Skeletal muscle cell (primary cell): ENCODE results near the gene PET100.
"Not testable (repeated sequence)": the region's sequence is repeated elsewhere in the genome, so short reads cannot be mapped to it uniquely, and the experiment has no call there.

Experiments used
- DNase-seq: peaks from one replicate; pipeline ENCODE4 v3.0.0-alpha.2; 2010; ENCODE audit warnings: low read depth
- H3K4me3 ChIP-seq: 2 replicates; pipeline ENCODE4 v1.5.1; 2011; ENCODE audit warnings: low read depth, mild to moderate bottlenecking, control low read depth, low read length, moderate library complexity

The PET100 gene

DNA sequence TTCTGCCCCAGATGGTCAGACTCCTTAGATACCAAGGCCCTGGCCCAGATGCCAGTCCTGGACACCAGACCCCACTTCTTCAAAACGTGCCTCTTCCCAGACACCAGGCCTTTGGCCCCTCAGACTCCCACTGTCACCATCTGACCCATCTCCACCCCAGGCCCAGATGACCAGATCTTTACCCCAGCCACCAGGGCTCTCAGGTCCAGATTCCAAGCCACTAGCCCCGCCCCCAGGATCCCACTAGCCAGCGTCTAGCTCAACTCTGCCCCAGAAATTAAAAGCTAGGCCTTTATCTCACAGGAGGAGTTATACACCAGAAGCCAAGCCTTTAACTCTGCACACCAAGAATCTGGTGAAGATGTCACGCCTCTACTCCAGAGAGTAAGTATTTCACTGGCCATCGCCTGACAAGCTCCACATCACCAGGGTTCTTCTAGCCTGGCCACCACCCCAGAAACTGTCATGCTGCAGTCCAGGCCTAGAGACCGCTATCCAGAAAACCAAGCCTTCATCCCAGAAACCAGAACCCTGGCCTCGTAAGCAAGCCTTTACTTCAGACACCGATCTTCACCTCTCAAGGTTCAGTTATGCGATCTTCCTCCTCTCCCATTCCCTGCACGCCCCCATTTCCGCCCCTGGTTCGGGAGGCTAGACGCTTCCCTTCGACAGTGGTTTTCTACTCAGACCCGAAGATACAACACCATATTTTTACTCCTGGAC lies 843 bp upstream of the PET100 start:
- DNase-seq: no peak
- H3K4me3 ChIP-seq: peak overlapping the region; percentile 77

GRCh38 chr19:7631577-7631976 lies 2.0 kb downstream of the PET100 start:
- no peak for DNase-seq
- H3K4me3 ChIP-seq: no peak overlapping the region

- no peak for DNase-seq
- no peak overlapping the region for H3K4me3 ChIP-seq
These were observed 3.0 kb downstream of the PET100 start for GRCh38 chr19:7632340-7633203.

- no peak within 1 kb of the TSS for H3K4me3 ChIP-seq
- DNase-seq: no peak
These were observed 4.1 kb downstream of the PET100 start, which contains the start of gene PCP2 for GRCh38 chr19:7633698-7634097. Gene PCP2, minus strand, starts transcription at chr19:7633719. Its CDS starts 262 bp downstream, at chr19:7633457.

GRCh38 chr19:7635670-7636069 lies 6.1 kb downstream of the PET100 start:
- DNase-seq: no peak
- no peak overlapping the region for H3K4me3 ChIP-seq

- H3K4me3 ChIP-seq: no peak overlapping the region
- no peak for DNase-seq
These were observed 6.7 kb downstream of the PET100 start for GRCh38 chr19:7636317-7636690.

DNA sequence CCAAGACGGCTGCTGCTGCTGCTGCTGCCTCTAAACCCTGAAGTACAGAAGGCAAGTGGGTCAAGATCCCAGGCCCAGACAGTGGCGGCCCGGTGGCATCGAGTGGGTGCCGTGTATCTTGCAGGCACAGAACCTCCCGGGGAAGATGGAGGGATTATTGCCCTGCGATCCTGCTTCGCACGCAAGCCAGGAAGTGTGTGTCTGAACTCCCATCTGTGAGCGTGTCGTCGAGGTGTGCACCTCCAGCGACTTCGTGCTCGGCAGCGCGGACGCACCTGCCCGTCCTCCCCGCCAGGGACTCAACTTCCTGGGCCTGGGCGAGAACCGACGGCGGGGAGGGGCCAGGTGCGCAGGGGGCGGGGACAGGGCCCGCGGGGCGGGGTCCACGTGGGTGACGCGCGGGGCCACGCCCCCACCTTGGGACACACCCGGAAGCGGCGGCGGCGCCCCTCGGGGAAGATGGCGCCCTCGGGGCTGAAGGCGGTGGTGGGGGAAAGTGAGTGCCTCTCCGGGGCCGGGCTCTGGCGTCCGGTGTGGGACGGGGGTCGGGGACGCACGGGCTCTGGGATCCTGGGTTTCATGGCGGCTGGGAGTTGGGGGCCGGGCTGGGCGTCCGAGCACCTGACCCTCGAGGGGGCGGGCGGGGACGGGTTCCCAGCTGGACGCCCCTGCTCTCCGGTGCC lies 7.2 kb downstream of the PET100 start, which contains the start of gene STXBP2:
Gene STXBP2 (plus strand): TSS at position 420 of the 683 bp plus-strand sequence. CDS start 40 bp downstream, at position 460.
- peak within 1 kb of the TSS; percentile 25 for H3K4me3 ChIP-seq
- no peak for DNase-seq

GRCh38 chr19:7637374-7638256 lies 8.0 kb downstream of the PET100 start:
- H3K4me3 ChIP-seq: peak overlapping the region; percentile 25
- no peak for DNase-seq

DNA sequence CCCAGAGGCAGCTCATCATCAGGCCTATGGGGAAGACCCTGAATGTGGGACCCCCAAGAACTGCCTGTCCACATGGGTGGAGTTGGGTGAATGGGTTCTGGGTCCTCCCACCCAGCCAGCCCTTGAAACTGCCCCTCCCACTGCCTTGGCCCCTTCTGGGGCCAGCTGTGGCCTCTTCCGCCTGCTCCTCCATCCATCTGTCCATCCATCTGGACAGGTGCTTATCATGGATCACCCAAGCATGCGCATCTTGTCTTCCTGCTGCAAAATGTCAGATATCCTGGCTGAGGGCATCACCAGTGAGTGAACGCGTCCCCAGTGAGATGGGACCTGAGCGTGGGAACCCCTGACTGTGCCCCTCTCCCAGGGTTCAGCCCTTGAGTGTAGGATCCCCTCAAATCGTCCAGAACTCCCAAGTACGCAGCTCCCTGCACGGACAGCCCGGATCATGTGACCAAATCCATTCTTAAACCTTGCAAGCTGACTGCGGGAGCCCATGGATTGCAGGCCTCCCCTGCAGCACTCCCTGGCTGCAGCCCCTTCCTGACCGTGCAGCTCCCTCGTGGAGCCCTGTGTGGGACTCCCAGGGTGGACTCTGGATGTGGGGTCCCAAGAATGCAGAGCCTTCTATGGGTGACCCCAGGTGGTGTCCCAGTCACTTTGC lies 9.3 kb downstream of the PET100 start:
- DNase-seq: no peak
- no peak overlapping the region for H3K4me3 ChIP-seq

DNA sequence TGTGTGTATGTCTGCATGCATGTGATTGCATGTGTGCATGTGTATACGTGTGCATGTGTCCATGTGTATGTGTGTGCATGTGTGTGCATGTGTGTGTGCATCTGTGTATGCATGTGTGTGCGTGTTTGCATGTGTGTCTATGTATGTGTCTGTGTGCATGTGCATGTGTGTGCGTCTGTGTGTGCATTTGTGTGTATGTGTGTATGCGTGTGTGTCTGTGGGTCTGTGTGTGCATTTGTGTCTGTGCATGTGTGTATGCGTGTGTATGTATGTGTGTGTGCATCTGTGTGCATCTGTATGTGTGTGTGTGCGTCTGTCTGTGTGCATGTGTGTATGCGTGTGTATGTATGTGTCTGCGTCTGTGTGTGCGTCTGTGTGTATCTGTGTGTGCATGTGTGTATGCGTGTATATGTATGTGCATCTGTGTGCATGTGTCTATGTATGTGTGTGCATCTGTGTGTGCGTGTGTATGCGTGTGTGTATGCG lies 10.3 kb downstream of the PET100 start:
- H3K4me3 ChIP-seq: no peak overlapping the region
- DNase-seq: no peak

DNA sequence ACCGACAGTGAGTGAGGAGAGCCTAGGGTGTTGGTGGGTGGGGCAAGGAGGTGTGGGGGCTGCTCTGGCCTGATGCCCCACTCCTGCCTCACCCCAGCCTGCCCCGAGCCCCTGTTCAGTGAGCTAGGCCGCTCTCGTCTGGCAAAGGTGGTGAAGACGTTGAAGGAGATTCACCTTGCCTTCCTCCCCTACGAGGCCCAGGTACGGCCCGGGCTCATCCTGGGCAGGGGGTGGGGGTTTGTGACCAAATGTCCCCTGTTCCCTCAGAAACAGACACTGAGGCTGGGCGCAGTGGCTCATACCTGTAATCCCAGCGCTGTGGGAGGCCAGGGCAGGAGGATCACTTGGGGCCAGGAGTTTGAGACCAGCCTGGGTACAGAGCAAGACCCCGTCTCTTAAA lies 11.2 kb downstream of the PET100 start:
- H3K4me3 ChIP-seq: no peak overlapping the region
- DNase-seq: no peak

DNA sequence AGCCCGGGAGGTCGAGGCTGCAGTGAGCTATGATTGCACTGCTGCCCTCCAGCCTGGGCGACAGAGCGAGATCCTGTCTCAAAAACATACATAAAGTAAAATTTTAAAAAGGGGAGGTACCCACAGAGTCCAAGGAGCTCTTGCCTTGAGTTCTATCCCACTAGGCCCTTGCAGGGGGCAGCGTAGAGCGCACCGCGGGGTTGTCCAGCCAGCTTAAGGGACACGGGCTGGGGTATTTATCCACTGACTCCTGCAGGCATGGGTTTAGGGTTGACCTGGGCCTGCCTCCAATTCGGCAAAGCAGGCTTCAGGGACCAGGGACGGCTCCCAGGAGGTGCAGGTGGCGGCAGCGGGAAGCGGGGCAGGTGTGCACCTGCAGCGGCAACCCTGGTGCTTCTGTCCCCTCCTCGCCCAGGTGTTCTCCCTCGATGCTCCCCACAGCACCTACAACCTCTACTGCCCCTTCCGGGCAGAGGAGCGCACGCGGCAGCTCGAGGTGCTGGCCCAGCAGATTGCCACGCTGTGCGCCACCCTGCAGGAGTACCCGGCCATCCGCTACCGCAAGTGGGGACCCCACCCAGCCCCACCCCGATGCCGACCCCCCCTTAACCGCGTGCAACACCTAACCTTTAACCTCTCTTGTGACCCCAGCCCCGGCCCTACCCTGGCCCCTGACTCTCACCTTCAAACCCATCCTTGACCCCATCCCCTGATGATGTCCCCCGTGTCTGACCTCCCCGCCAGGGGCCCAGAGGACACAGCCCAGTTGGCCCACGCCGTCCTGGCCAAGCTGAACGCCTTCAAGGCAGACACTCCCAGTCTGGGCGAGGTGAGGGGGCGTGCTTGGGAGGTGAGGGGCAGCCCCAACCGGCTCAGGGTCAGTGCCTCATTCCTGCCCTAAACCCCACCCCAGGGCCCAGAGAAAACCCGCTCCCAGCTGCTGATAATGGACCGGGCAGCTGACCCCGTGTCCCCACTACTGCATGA lies 12.0 kb downstream of the PET100 start:
- no peak for DNase-seq
- no peak overlapping the region for H3K4me3 ChIP-seq

DNA sequence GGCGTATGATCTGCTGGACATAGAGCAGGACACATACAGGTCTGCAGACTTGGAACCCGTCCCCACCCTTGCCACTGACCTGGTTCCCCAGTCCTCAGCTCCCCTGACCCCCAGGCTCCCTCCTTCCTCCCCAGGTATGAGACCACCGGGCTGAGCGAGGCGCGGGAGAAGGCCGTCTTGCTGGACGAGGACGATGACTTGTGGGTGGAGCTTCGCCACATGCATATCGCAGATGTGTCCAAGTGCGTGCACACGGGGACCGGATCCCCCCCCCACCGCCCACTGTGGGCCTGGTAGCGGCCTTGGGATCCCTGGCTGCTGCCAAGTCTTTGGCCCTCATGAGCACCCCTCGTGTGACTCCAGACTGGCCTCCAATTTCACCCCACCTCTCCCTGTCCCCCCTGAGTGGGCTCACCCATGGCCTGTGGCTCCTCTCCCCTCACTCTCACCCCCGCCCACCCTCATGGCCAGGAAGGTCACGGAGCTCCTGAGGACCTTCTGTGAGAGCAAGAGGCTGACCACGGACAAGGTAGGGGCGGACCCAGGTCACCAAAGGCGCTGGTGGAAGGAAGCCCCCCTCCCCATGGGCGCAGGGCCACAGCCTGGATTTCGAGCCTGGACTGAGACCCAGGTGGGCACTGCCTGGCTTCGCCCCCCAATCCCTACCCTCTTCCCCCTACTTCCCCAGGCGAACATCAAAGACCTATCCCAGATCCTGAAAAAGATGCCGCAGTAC lies 12.9 kb downstream of the PET100 start:
- no peak for DNase-seq
- H3K4me3 ChIP-seq: no peak overlapping the region

DNA sequence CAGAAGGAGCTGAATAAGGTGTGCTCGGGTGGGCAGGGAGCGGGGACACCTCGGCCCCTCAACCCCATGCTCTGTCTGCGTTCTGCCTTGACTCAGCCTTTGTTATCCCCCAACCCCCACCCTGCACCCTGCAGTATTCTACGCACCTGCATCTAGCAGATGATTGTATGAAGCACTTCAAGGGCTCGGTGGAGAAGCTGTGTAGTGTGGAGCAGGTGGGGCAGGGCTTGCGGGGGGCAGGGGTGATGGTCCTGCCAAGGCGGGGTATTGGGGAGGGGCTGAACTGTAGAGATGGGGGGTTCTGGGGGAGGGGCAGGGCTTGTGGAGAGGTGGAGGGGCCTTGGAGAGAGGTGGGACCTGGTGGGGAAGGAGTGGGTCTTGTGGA lies 13.4 kb downstream of the PET100 start:
- no peak overlapping the region for H3K4me3 ChIP-seq
- DNase-seq: no peak

DNA sequence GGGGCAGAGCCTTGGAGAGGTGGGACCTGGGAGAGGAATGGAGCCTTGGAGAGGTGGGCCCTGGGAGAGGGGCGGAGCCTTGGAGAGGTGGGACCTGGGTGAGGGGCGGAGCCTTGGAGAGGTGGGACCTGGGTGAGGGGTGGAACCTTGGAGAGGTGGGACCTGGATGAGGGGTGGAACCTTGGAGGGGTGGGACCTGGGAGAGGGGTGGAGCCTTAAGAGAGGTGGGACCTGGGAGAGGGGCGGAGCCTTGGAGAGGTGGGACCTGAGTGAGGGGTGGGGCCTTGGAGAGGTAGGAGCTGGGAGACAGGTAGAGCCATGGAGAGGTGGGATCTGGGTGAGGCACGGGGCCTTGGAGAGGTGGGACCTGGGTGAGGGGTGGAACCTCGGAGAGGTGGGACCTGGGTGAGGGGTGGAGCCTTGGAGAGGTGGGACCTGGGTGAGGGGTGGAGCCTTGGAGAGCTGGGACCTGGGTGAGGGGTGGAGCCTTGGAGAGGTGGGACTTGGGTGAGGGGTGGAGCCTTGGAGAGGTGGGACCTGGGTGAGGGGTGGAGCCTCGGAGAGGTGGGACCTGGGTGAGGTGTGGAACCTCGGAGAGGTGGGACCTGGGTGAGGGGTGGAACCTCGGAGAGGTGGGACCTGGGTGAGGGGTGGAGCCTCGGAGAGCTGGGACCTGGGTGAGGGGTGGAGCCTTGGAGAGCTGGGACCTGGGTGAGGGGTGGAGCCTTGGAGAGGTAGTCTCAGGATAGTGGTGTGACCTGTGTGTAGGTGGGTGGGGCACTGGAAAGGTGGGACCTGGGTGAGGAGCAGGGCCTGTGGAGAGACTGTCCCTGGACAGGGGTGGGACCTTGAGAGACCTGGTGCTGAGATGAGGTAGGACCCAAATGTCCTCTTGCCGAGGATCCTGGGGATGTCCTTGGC lies 14.3 kb downstream of the PET100 start:
- not testable (repeated sequence) for DNase-seq

DNA sequence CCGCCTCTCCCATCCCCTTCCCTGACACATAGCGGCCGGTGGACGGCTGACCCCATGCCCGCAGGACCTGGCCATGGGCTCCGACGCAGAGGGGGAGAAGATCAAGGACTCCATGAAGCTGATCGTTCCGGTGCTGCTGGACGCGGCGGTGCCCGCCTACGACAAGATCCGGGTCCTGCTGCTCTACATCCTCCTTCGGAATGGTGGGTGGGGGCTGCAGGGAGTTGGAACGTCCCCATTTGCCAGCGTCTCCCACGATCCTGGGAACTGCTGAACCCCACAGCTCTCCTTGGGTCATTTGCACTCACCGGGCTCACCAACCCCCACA lies 14.9 kb downstream of the PET100 start:
- no peak overlapping the region for H3K4me3 ChIP-seq
- DNase-seq: no peak

More for the DNA sequence above, 14.3 kb downstream of the PET100 start:
- H3K4me3 ChIP-seq: not testable (repeated sequence)
